CD4-positive, alpha-beta T cell treated with Interleukin-10 for 1 hour (primary cell): Measurements from ENCODE around the gene UFD1.
A peak's percentile ranks its signal among the peaks of the same experiment; 100 is the strongest.

Experiments used
- DNase-seq: peaks from one replicate; pipeline ENCODE4 v3.0.0-alpha.2; 2020

The UFD1 gene

DNA sequence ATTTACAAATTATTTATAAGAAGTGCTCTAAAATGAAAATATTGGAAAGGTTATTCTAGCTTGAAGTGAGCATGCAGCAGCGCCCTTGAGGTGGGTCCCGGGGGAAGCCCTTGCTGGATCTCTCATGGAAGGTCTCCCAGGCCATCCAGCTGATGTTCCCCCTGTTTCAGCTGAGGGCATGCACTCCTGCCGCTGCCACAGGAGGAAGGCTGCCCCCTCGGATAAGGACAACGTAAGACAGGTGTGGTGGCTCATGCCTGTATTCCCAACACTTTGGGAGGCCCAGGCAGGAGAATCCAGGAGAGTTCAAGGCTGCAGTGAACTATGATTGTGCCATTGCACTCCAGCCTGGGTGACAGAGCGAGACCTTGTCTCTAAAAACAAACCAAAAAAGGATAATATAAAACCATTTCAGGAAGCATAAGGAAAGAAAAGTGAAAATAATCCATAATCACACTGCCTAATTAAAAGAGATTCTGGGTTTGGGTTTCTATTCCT, 15.7 kb upstream of the UFD1 start:
- no peak for DNase-seq

DNA sequence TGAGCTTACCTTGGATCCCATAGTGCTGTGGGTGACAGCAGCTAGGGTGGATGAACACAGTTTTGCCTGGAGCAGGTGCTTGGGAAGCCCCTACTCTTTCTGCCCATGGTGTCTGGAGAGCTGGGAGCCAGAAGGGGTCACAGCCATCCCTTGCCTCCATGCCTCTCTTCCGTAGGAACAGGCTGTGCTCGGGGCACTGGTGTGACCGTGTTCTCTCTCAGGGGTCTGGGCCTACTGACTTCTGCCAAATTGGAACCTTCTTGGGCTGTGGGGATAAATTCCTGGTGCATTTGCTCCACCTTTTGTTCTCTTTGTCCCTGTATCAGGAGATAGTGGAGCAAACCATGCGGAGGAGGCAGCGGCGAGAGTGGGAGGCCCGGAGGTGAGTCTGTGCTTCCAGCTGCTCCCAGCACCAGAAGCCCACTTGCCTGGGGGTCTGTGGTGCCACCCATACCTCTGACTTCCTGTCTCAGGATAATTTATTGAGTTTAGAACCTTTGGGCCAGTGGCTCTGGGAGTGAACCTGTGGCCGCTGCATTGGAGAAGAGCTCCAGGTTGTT, 15.1 kb upstream of the UFD1 start:
- no peak for DNase-seq

DNA sequence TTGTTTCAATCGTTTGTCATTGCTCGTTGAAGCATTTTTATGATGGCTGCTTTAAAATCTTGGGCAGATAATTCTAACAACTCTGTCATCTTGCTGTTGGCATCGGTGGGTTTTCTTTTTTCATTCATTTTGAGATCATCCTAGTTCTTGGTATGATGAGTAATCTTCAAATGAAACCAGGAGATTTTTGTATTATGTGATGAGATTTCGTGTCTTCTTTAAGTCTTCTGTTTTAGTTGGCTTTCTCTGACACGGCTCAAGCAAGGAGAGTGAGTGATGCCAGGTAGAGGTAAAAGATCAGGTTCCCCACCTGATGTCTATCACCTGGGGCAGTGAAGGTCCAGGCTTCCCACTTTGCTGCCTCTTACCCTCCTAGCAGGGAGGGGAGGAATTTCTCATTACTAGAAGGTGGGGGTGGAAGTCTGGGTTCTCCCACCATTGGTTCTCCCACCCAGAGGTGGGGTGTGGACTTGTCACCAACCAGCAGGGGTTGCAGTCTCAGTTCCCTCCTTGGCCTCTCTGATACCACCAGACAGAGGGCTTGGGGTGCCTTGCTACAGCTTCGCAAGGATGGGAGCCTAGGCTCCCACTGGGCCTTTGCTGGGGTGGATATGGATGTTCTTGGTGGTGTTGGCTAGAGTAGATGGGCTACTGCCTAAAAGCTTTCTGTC, 13.6 kb upstream of the UFD1 start:
- no peak for DNase-seq

DNA sequence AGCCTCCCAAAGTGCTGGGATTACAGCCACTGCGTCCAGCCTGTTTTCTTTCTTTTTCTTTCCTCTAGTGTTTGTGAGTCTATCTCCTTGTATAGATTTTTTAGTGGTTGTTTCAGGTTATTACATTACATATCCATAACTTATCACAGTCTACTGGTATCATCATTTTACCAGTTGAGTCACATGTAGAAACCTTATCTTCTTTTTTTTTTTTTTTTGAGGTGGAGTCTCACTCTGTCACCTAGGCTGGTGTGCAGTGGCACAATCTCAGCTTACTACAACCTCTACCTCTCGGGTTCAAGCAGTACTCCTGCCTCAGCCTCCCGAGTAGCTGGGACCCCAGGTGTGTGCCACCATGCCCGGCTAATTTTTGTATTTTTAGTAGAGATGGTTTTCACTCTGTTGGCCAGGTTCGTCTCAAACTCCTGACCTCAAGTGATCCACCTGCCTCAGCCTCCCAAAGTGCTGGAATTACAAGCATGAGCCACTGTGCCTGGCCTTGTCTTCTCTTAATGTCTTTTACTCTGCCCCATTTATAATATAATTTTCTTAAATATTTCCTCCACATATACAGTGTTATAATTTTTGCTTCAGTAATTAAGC, 11.7 kb upstream of the UFD1 start:
- no peak for DNase-seq

DNA sequence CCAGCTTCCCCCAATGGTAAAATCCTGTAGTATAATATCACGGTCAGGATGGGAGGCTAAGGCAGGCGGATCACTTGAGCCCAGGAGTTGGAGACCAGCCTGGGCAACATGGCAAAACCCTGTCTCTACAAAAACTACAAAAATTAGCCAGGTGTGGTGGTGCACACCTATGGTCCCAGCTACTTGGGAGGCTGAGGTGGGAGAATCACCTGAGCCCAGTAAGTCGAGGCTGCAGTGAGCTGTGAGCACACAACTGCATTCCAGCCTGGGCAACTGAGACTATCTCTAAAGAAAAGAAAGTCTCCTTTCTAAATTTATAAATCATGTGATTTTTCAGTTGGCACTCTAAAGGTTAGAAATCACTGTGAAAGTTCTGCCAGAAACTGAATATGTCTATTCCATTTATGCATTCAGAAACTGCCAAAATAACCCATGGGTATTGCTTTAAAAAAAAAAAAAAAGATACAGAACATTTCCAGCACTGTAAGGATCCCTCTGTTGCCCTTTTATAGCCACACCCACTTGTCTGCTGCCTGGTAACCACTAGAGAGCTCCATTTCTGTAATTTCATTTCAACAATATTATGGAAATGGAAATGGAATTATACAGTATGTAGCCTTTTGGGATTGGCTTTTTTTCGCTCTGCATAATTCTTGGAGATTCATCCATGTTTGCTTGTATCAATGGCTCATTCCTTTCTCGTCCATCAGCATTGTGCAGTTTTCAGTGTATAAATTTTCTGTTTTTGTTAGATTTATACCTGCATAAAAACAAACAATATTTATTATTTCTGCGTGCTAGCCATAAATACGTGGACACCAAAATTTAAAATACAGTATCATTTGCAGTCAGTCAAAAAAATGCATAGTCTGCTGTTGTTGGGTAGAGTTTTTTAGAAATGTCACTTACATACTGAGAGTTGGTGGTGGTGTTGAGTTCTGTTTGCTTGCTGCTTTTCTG, 10.2 kb upstream of the UFD1 start:
- DNase-seq: no peak

DNA sequence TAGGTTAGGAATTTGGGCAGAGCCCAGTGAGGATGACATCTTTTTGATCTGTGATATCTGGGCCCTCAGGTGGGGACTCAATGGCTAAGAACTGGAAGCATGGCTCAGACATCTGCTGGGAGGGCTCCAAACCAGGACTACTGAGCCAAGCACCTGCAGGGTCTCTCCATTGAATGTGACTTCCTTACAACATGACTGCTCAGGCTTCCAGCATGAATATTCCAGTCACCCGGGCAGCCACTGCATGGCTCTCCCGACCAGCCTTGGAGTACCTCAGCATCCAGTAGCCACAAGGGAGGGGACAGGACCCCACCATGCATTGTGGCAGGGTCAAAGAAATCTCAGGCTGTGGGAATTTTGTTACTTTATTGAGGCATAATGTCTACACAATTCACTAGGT, 9.3 kb upstream of the UFD1 start:
- DNase-seq: no peak

DNA sequence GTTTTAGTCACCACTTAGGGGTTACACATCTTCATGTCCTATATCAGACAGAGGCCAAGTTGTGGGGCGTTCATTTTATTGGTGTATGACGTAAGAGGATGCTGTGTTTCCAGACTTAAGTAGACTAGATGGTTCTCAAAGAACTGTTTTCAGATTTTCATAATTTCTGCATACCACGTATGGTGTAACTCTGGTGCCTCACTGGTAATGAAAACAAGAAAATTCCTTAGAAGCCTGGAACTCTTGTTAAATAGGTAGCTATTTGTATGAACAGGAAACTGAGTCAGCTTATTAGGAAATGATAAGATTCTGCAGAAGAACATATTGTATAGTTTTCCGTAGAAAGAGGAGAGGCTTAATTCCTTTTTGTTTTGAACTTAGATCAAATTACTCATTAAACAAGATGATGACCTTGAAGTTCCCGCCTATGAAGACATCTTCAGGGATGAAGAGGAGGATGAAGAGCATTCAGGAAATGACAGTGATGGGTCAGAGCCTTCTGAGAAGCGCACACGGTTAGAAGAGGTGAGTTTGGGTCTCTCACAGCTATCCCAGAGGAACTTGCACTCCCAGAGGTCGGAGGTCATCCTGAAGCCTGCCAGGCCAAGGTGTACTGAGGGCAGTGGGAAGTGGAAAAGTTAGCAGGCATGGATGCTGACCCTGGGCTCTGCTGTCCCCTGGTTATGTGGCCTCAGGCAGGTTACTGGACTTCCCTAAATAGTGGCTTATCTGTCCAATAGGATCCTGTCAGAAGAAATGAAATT, 4.7 kb upstream of the UFD1 start:
- no peak for DNase-seq

DNA sequence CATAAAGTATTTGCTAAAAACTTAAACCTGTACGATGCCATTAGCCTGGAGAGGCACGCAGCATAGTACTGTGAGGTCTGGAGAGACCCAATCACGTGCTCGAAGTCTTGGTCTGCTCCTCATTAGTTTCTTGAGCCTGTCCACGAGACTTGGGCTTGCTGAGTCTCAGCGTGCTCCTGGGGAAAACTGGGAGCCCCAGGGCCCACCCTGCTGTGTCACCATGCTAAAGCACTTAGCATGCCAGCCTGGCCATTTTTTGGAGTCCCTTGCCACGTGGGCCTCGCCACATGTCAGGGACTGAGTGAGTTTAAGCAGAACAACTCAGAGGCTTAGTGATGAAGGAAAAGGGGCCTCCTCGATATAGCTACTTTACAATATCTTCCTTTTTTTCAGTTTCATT, 3.3 kb upstream of the UFD1 start:
- no peak for DNase-seq

DNA sequence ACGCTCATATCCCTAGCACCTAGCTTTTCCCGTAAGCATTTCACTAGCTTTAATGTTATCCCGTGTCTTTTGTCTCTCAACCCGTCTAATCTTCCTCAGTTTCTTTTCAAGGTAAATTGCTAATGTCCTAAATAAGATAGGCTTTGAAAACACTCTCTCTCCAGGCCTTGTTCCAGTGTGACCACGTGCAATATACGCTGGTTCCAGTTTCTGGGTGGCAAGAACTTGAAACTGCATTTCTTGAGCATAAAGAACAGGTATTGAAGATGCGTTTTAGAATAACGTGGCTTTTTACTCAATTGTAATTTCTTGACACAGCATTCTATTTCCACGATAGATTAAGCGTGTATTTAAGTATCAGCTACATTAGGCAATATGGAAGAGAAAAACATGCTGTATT, 1.8 kb upstream of the UFD1 start:
- no peak for DNase-seq

DNA sequence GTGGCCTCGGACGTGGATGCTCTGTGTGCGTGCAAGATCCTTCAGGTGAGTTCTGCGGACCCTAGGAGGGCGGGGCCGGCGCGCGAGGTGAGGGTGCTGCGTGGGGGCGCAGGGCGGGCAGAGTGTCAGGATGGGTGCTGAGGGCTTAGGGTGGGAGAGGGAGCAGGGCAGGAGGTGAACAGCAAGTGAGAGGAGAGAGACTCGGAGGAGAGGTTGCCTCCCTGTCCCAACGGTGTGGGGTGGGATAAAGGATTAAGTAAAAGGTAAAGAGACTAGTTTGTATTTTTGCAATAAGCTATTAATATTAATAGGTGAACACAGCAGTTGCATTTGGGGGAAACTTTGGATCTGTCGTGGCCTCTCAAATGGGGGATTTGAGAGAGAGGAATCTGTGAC, 1.2 kb upstream of the UFD1 start:
- no peak for DNase-seq

DNA sequence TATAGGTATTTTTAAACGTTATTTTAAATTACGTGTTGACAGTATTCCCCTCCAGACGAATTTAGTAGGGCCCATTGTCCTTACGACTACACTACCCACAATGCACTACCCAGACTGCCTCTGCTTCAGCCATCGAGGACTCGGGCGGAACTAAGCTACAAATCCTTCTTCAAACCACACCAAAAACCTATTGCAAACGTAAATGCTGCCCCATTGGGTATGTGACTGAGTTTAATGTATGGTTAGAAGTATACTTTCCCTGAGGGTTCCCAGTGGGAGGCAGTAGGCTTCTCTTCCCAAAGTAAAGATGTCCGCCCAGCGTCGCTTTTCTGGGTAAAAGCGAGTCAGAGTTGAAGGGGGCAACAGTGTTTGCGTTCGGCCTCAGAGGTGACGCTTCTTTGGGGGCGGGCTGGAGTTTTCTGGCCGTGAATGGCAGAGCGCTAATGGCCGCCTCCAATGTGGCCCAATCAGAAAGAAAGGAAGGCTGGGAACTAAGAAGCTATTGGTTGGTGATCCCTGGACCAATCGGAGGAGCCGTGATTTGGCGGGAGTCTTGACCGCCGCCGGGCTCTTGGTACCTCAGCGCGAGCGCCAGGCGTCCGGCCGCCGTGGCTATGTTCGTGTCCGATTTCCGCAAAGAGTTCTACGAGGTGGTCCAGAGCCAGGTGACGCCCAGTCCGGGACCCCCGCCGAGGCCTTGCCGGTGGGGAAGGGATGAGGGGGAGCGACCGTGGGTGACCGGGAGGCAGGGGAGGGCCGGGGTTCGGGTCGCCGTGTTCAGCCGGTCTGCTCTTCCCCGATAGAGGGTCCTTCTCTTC, 571 bp upstream of the UFD1 start, which contains the start of gene CDC45:
Gene CDC45, plus strand, starts transcription at position 566 of the 818 bp plus-strand sequence. Its CDS starts 49 bp downstream, at position 615.
- peak; percentile 97 for DNase-seq

DNA sequence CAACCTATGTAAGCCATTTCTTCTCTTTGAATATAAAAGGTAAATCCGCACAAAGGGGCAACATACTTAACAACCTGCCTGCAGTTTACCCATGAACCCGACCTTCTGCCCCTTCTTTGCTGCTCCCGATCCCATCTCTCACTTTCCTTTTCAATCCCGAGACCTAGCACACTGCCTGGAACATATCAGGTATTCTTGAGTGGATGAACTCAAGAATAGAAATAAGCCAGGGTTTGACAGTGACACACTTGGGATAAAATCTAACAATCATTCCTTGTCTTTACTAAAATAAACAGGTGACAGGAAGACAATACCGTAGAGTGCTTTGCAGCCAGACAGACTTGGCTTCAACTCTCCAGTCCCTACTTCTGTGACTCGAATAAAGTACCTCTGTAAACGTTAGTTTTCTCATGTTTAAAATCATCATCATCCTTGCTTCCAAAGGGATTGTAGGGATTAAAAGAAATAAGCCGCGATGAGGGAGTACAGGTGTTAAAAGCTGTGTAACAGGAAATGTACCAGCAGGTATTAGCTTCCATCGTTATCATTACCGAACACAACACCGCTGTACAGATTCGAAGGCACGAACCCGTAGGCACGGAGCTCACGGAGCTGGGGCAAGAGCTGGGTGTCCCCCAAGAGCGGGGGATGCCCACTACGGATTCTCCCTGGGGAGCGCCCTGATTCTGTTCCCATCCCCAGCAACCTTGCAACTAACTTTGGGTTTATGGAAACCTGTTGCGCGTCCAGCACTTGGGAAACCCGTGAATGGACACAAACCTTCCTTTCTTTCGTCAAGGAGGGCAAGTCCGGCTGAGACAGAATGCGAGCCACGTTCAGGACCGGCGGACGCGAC, 720 bp downstream of the UFD1 start:
- peak; percentile 21 for DNase-seq

DNA sequence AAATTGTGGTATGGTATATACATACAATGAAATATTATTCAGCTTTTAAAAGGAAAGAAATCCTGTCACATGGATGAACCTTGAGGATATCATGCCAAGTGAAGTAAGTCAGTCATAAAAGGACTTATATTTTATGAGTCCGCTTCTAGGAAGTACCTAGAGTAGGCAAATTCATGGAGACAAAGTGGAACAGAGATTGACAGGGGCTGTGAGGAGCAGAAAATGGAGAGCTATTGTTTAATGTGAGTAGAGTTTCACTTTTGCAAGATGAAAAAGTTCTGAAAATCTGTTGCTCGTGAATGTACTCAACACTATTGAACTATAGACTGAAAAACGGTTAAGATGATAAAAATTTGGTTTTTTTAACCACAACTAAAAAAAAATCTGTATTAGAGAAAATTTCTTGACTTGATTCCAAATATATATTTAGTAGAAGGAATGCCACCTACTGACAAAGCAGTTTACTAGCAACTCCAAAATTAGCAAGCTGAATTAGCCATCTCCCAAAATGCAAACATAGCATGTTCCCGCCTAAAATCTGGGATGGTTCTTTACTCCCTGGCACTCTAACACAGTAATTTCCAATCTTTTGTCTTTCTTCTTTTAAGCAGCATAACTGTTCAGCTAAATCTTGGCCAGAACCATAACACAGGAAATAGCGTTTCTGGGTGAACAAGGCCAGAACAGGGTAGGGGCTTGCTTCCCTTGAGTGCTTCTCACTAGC, 1.5 kb downstream of the UFD1 start:
- DNase-seq: peak; percentile 24

DNA sequence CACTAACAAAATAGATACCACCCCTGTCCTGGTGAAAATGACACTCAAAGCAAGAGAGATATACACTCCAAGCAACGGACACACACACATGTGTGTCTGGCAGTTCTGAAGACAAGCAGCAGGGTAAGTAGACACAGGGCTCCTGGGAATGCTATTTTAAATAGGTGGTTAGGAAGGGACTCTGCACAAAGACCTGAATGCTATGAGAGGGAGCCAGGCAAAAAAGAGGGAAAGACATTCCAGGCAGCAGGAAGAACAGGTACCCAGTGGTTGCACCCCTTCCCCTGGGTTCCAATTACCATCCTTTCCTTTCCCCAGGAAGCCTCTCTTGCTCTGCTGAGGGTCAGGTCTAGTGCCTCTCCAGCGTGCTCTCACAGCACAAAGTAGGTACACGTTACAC, 3.0 kb downstream of the UFD1 start:
- DNase-seq: no peak

DNA sequence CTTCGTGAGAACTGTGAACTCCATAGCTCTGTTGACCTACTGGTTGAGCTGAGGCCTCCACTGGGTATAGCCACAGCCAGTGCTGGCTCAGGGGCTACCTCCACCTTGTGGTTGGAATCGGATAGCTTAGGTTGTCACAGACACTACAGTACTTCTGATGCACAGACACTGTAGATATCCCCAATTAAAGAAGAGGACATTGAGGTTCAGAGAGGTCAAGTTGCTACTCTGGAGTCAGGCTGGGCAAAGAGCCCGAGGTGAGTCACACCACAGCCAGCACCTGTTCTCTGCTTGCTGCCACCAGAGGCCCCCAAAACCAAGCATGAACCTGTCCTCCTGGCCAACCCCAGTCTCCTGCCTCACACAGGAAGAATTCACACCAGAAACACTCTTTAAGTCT, 5.4 kb downstream of the UFD1 start:
- DNase-seq: no peak

DNA sequence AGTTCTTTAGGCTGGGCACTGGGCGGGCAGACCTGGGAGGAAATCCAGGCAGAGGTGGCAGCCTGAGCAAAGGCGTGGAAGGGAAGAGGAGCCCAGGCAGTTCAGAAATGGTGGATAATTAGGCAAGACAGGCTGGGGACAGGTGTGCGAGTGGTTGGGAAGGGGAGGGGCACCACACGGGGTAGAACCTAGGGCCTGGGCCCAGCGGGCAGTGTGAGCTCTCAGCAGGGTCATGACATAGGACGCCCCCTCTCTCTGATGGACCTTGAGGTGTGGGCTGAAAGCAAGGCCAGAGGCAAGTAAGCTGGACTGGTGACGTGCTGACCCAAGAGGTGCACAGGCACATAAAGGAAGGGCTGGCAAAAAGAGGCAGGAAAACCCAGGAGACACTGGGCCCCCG, 6.8 kb downstream of the UFD1 start:
- no peak for DNase-seq

DNA sequence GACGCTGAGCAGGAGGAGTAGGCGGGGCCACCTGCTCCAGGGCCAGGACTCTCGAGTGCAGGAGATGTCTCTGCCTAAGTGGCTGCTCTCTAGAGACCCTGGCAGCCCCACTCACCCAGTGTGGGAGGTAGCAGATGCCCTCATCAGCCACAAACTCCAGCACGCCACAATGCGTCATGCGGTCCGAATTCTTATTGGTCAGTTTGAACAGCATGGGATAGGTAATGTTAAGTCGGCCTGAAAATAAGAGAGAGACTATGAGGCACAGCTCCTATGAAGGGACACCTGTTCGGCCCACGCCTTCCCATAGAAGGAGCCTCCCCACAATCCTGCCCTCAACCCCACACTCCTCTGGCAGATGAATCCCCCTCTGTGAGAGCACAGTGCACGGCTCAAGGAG, 7.4 kb downstream of the UFD1 start:
- DNase-seq: no peak

DNA sequence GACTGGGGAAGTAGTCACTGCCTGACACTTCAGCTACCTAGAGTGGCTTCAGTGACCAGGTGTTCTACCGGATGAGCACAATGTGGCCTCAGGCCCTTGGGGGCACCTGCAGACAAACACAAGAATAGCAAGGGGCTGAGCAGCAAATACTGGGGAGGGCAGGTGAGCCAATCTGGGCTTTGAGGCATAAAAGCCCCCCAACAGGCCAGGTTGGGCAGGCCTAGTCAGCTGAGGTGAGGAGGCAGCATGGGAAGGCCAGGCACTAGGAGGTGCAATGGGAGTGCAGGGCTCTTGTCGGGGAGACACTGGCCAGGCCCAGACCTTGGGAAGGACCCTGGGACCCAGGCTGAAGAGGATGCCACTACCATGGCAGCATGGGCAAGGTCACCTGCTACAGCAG, 9.0 kb downstream of the UFD1 start:
- DNase-seq: no peak

DNA sequence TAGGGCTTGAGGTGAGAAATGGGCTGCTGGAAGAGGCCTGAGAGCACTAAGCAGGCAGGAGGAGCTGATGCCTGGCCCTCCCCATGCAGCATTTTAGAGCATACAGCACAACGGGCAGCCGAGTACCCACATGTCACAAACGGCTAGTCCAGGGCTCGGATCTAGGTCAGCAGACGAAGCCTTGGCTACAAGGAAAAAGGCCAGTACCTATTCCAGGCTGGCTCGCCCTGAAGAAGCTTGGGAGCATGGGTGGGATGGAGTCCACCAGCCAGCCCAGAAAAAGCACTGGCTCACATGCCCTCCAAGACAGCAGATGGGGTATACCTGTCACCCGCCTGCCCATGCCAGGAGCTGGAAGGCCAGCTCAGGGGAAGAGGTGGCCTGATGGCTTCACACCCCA, 9.6 kb downstream of the UFD1 start:
- no peak for DNase-seq

DNA sequence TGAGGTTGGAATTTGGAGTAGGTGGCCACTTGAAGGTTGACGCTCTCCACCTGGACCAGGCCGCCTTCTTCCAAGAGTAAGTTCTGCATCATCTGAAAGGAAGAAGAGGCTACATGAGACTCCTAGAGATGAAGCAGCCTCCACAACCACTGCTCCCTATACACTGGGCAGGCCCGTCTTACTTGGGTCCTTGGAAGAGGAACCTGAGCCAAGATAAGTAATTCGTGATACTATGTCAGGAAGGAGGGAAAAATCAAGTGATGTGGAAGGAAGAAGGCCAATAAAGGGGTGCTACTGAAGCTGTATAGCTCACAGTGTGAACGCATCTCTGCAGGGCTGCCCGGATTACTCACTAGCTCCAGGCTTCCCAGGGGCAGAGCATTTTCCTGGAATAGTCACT, 11.1 kb downstream of the UFD1 start:
- no peak for DNase-seq
